ENCODE results near the gene LRRC59. TPM values are rescaled to one million over a fixed set of nuclear protein-coding genes. Genes with fewer than 3 reads are reported as not detected.
"Not testable (repeated sequence)": the region's sequence is repeated elsewhere in the genome, so short reads cannot be mapped to it uniquely, and the experiment has no call there.

Gene LRRC59
- total RNA-seq, 1 experiment from 2014 or later, result 119 TPM

GRCh38 chr17:50344731-50345365 is 52.5 kb downstream of the LRRC59 start:
- Histone ChIP-seq H3K4me3 (ENCODE audit: insufficient read depth, low read depth, low read length) (no peak overlapping the region), H3K27me3 (ENCODE audit: control insufficient read depth, insufficient read depth, low read length) (peaks cover 5% of the 10 kb centered on the region), H3K36me3 (replicated peaks; ENCODE audit: control insufficient read depth, insufficient read depth, low read length) (no peaks in the 10 kb centered on the region)
- DNase-seq, result peak; percentile 43

- Histone ChIP-seq H3K4me3 (ENCODE audit: insufficient read depth, low read depth, low read length) (no peak overlapping the region), H3K36me3 (replicated peaks; ENCODE audit: control insufficient read depth, insufficient read depth, low read length) (no peaks in the 10 kb centered on the region), H3K27me3 (ENCODE audit: control insufficient read depth, insufficient read depth, low read length) (no peaks in the 10 kb centered on the region)
- DNase-seq, result no peak
Measured at GRCh38 chr17:50339381-50339780, 57.9 kb downstream of the LRRC59 start.

GRCh38 chr17:50338645-50339044 is 58.7 kb downstream of the LRRC59 start:
- Histone ChIP-seq H3K4me3 (ENCODE audit: insufficient read depth, low read depth, low read length) (no peak overlapping the region), H3K36me3 (replicated peaks; ENCODE audit: control insufficient read depth, insufficient read depth, low read length) (no peaks in the 10 kb centered on the region), H3K27me3 (ENCODE audit: control insufficient read depth, insufficient read depth, low read length) (no peaks in the 10 kb centered on the region)
- DNase-seq, result no peak

- H3K4me3 ChIP-seq (ENCODE audit: insufficient read depth, low read depth, low read length), result no peak overlapping the region
- H3K36me3 ChIP-seq (replicated peaks; ENCODE audit: control insufficient read depth, insufficient read depth, low read length), result no peaks in the 10 kb centered on the region
- no peak for DNase-seq
- no peaks in the 10 kb centered on the region for H3K27me3 ChIP-seq (ENCODE audit: control insufficient read depth, insufficient read depth, low read length)
Measured at GRCh38 chr17:50337956-50338355, 59.4 kb downstream of the LRRC59 start.

GRCh38 chr17:50333291-50334057 is 63.8 kb downstream of the LRRC59 start:
- not testable (repeated sequence) for H3K4me3 ChIP-seq (ENCODE audit: insufficient read depth, low read depth, low read length); H3K36me3 ChIP-seq (replicated peaks; ENCODE audit: control insufficient read depth, insufficient read depth, low read length); H3K27me3 ChIP-seq (ENCODE audit: control insufficient read depth, insufficient read depth, low read length)
- DNase-seq, result peak; percentile 56

GRCh38 chr17:50332196-50332595 is 65.1 kb downstream of the LRRC59 start:
- no peak for DNase-seq
- no peak overlapping the region for H3K4me3 ChIP-seq (ENCODE audit: insufficient read depth, low read depth, low read length)
- H3K27me3 ChIP-seq (ENCODE audit: control insufficient read depth, insufficient read depth, low read length), result no peaks in the 10 kb centered on the region
- H3K36me3 ChIP-seq (replicated peaks; ENCODE audit: control insufficient read depth, insufficient read depth, low read length), result no peaks in the 10 kb centered on the region

Other genes with a start within 250 kb of the LRRC59 start
- 15.0 and 21.1 TPM in 2 replicates for gene PPP1R9B, start 246.8 kb downstream of the LRRC59 start, total RNA-seq (2014; rRNA removed; shearing (Covaris generic))
- gene SGCA, start 231.5 kb downstream of the LRRC59 start, total RNA-seq (2014; rRNA removed; shearing (Covaris generic)), result 0.52 and 1.1 TPM in 2 replicates
- 8.2 and 9.4 TPM in 2 replicates for gene COL1A1, start 195.9 kb downstream of the LRRC59 start, total RNA-seq (2014; rRNA removed; shearing (Covaris generic))
- gene TMEM92, start 123.1 kb downstream of the LRRC59 start, total RNA-seq (2014; rRNA removed; shearing (Covaris generic)), result 7.3 and 7.5 TPM in 2 replicates
- 47.5 and 54.3 TPM in 2 replicates for gene XYLT2, start 51.4 kb downstream of the LRRC59 start, total RNA-seq (2014; rRNA removed; shearing (Covaris generic))
- gene MRPL27, start 24.3 kb downstream of the LRRC59 start, total RNA-seq (2014; rRNA removed; shearing (Covaris generic)), result 55.5 and 86.3 TPM in 2 replicates
- gene EME1, start 24.3 kb downstream of the LRRC59 start, total RNA-seq (2014; rRNA removed; shearing (Covaris generic)), result 21.7 and 28.2 TPM in 2 replicates
- 14.8 and 16.2 TPM in 2 replicates for gene ACSF2, start 28.7 kb upstream of the LRRC59 start, total RNA-seq (2014; rRNA removed; shearing (Covaris generic))
- not detected in 2 replicates for gene CHAD, start 71.4 kb upstream of the LRRC59 start, total RNA-seq (2014; rRNA removed; shearing (Covaris generic))
- gene RSAD1, start 81.3 kb upstream of the LRRC59 start, total RNA-seq (2014; rRNA removed; shearing (Covaris generic)), result 28.4 and 38.1 TPM in 2 replicates
- 0.62 and 3.2 TPM in 2 replicates for gene MYCBPAP, start 110.9 kb upstream of the LRRC59 start, total RNA-seq (2014; rRNA removed; shearing (Covaris generic))
- 0.07 and 0.87 TPM in 2 replicates for gene EPN3, start 135.2 kb upstream of the LRRC59 start, total RNA-seq (2014; rRNA removed; shearing (Covaris generic))
- 31.0 and 42.6 TPM in 2 replicates for gene SPATA20, start 149.7 kb upstream of the LRRC59 start, total RNA-seq (2014; rRNA removed; shearing (Covaris generic))
- 1.5 and 1.9 TPM in 2 replicates for gene CACNA1G, start 163.2 kb upstream of the LRRC59 start, total RNA-seq (2014; rRNA removed; shearing (Covaris generic))
- gene ABCC3, start 237.4 kb upstream of the LRRC59 start, total RNA-seq (2014; rRNA removed; shearing (Covaris generic)), result 0.33 and 0.48 TPM in 2 replicates